ENCODE data around the gene UTS2B. TPM values are rescaled to one million over a fixed set of nuclear protein-coding genes. Genes with fewer than 3 reads are reported as not detected.

UTS2B gene
- total RNA-seq, 6 experiments from 2014 or later: 0.73 to 1.8 (median 1.0) TPM

DNA sequence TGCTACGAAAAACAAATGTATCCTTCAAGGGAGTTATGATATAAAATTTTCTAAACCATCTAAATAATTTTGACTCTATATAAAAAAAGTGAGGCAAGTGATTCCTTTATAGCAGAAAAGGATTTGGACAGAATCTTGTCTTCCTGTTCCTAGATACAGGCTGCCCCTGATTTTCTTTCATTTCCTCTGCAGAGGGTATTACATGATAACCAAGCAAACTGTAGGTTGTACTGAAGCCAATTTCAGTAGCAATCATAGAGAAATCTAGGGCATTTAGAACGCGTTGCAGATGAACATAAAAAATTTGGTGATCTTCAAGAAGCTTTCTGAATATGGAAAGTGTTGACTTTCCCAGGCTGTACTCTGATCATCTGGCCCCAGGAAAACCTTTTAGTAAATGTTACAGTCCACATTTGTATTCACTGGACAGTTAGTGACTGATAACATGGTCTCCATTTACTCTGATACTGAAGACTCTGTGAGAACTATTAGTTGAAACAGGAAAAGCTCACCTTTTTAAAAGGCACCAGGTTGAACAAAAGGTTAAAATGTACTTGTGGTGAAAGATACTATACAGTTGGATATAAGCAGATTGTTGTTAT lies 9.1 kb upstream of the UTS2B start:
- H3K4me3 Mint-ChIP-seq: no peak overlapping the region
- H3K9me3 Mint-ChIP-seq: no peaks in the 10 kb centered on the region
- peaks cover 2% of the 10 kb centered on the region; the same call in 1 of the 2 replicates for H3K27me3 Mint-ChIP-seq (ENCODE audit: insufficient read depth)
- no peak for DNase-seq
- H3K4me1 Mint-ChIP-seq (ENCODE audit: low read depth): peaks cover 98% of the 10 kb centered on the region
- H3K27ac Mint-ChIP-seq: peak overlapping the region; percentile 78; the same call in 1 of the 2 replicates
- peaks cover 54% of the 10 kb centered on the region for H3K36me3 Mint-ChIP-seq (ENCODE audit: low read depth)
- TF ChIP-seq, protein P1, sequence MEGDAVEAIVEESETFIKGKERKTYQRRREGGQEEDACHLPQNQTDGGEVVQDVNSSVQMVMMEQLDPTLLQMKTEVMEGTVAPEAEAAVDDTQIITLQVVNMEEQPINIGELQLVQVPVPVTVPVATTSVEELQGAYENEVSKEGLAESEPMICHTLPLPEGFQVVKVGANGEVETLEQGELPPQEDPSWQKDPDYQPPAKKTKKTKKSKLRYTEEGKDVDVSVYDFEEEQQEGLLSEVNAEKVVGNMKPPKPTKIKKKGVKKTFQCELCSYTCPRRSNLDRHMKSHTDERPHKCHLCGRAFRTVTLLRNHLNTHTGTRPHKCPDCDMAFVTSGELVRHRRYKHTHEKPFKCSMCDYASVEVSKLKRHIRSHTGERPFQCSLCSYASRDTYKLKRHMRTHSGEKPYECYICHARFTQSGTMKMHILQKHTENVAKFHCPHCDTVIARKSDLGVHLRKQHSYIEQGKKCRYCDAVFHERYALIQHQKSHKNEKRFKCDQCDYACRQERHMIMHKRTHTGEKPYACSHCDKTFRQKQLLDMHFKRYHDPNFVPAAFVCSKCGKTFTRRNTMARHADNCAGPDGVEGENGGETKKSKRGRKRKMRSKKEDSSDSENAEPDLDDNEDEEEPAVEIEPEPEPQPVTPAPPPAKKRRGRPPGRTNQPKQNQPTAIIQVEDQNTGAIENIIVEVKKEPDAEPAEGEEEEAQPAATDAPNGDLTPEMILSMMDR (IDR thresholded peaks at IDR 0.05): no peak

DNA sequence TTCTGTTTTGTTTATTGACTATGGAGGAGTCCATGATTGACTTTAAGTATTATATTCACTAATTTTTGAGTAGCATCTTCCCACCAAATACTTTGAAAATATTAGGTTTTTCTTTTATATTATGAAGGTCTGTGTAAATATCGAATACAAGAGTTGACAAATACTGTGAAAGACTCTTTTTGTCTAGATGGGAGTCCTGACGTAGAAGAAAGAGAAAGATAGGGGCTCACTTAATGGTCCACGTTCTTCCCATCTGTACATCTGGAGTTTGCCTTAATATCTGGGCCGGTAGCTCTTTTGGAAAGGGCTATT lies 7.8 kb upstream of the UTS2B start:
- no peaks in the 10 kb centered on the region for H3K9me3 Mint-ChIP-seq
- TF ChIP-seq, protein P1 (IDR thresholded peaks at IDR 0.05): no peak
- peaks cover 52% of the 10 kb centered on the region for H3K36me3 Mint-ChIP-seq (ENCODE audit: low read depth)
- peak overlapping the region; percentile 78 for H3K27ac Mint-ChIP-seq
- DNase-seq: no peak
- H3K4me1 Mint-ChIP-seq (ENCODE audit: low read depth): peaks cover 99% of the 10 kb centered on the region
- peak overlapping the region; percentile 61 for H3K4me3 Mint-ChIP-seq
- peaks cover 2% of the 10 kb centered on the region; the same call in 1 of the 2 replicates for H3K27me3 Mint-ChIP-seq (ENCODE audit: insufficient read depth)

DNA sequence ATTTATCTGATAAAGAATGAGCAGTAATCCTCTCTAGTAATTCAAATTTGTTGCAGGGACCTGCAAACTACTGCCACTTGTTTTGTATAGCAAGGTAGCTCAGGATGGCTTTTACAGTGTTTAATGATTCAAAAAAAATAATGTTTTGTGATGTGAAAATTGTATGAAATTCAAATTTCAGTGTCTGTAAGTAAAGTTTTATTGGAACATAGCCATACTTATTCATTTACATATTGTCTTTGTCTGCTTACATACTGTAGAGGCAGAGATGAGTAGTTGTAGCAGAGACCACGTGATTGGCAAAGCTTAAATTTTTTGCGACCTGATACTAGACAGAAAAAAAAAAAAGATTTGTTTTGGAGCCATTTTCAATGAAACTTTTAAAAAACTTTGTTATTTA lies 6.5 kb upstream of the UTS2B start:
- Mint-ChIP-seq H3K4me3 (no peak overlapping the region), H3K27me3 (ENCODE audit: insufficient read depth) (peaks cover 2% of the 10 kb centered on the region; the same call in 1 of the 2 replicates), H3K36me3 (ENCODE audit: low read depth) (peaks cover 57% of the 10 kb centered on the region), H3K9me3 (no peaks in the 10 kb centered on the region), H3K27ac (no peak overlapping the region), H3K4me1 (ENCODE audit: low read depth) (peaks cover 99% of the 10 kb centered on the region)
- no peak for DNase-seq
- TF ChIP-seq, protein P1 (IDR thresholded peaks at IDR 0.05): no peak

DNA sequence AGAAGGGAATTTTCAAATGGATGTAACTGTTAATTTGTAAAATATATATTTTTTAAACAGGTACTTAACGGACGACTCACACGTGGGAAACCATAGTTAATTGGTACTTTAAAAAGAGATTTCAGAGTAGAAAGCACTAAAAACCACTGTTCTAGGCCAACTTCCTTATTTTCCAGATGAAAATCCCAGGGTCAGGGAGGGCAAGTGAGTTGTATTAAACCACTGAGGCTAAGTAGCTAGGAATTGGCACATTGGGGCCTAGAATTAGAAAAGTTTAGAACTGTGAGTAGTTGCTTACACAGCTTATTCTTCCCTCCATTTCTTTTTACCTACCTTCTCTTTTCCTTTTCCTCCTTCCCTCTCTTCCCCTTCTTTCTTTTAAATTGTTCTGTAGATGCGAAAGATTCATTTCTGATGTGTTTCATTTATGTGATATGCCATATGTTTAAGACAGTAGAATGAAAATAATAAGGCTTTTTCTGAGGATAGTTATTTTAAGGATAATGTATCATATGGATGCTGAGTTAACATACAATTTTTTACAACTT lies 4.1 kb upstream of the UTS2B start:
- peaks cover 59% of the 10 kb centered on the region for H3K36me3 Mint-ChIP-seq (ENCODE audit: low read depth)
- H3K27ac Mint-ChIP-seq: peak overlapping the region; percentile 8; the same call in 1 of the 2 replicates
- H3K9me3 Mint-ChIP-seq: no peaks in the 10 kb centered on the region
- peaks cover 2% of the 10 kb centered on the region; the same call in 1 of the 2 replicates for H3K27me3 Mint-ChIP-seq (ENCODE audit: insufficient read depth)
- H3K4me3 Mint-ChIP-seq: peak overlapping the region; percentile 19; the same call in 1 of the 2 replicates
- TF ChIP-seq, protein P1 (IDR thresholded peaks at IDR 0.05): no peak
- DNase-seq: no peak
- peaks cover 89% of the 10 kb centered on the region for H3K4me1 Mint-ChIP-seq (ENCODE audit: low read depth)

DNA sequence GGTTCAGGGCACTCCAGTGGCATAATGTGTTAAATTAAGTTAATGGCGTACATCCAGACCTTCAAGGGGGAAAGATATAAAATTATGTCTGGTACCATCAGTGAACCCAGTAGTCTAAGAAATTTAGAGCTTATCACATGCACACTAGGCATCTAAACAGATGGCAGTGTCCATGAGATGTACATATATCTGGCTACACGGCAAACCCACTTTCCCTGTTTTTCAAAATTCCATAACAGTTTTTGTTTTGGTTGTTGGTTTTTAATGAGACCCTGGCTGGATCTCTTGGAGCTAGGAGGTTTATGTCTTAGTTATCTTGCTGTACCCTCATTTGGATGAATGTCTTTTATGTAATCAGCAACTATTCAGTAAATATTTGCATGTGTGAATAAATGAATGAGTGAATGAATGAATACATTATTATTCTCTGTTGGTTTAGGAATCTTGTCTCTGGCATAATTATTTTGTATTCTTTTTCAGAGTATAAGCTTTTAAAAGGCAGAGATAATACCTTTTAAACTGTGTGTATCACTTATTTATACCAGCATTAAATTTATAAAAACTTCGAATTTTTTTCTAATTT lies 3.1 kb upstream of the UTS2B start:
- peaks cover 86% of the 10 kb centered on the region for H3K4me1 Mint-ChIP-seq (ENCODE audit: low read depth)
- no peaks in the 10 kb centered on the region for H3K9me3 Mint-ChIP-seq
- peak overlapping the region; percentile 99 for H3K4me3 Mint-ChIP-seq

More for the DNA sequence above, 3.1 kb upstream of the UTS2B start:
- TF ChIP-seq, protein P1 (IDR thresholded peaks at IDR 0.05): no peak
- H3K36me3 Mint-ChIP-seq (ENCODE audit: low read depth): peaks cover 59% of the 10 kb centered on the region
- H3K27me3 Mint-ChIP-seq (ENCODE audit: insufficient read depth): peaks cover 2% of the 10 kb centered on the region; the same call in 1 of the 2 replicates
- DNase-seq: no peak
- peak overlapping the region; percentile 49; the same call in 1 of the 2 replicates for H3K27ac Mint-ChIP-seq

Data from HFFc6 (cell line).